Measurements from ENCODE around the gene EHMT1.

Gene EHMT1

GRCh38 chr9:137683262-137683864, 64.6 kb downstream of the EHMT1 start:
- TF ChIP-seq TAF1 (IDR thresholded peaks at IDR 0.05; ENCODE audit: borderline replicate concordance, insufficient read depth, low read length) = no peak

- no peak for TF ChIP-seq FOXP2 (optimal IDR thresholded peaks at IDR 0.05; ENCODE audit: borderline replicate concordance, extremely low read depth, extremely low read length, insufficient read depth)
- TF ChIP-seq POLR2AphosphoS5 (IDR thresholded peaks at IDR 0.05; ENCODE audit: low read depth, low read length) = no peak
- TF ChIP-seq REST (IDR thresholded peaks at IDR 0.05; ENCODE audit: insufficient read depth in 1 of 2, low read depth in 2 of 2, low read length in 2 of 2) = no peak
- TF ChIP-seq SIN3A (IDR thresholded peaks at IDR 0.05; ENCODE audit: borderline replicate concordance, insufficient read depth, low read length) = no peak
- TF ChIP-seq TAF1 (IDR thresholded peaks at IDR 0.05; ENCODE audit: borderline replicate concordance, insufficient read depth, low read length) = no peak
Measured at GRCh38 chr9:137685035-137685740, 66.4 kb downstream of the EHMT1 start.

GRCh38 chr9:137685741-137686420, 67.1 kb downstream of the EHMT1 start:
- no peak for TF ChIP-seq TAF1 (IDR thresholded peaks at IDR 0.05; ENCODE audit: borderline replicate concordance, insufficient read depth, low read length)
- TF ChIP-seq REST (IDR thresholded peaks at IDR 0.05; ENCODE audit: insufficient read depth in 1 of 2, low read depth in 2 of 2, low read length in 2 of 2) = no peak
- no peak for TF ChIP-seq POLR2AphosphoS5 (IDR thresholded peaks at IDR 0.05; ENCODE audit: low read depth, low read length)
- TF ChIP-seq FOXP2 (optimal IDR thresholded peaks at IDR 0.05; ENCODE audit: borderline replicate concordance, extremely low read depth, extremely low read length, insufficient read depth) = no peak
- TF ChIP-seq SIN3A (IDR thresholded peaks at IDR 0.05; ENCODE audit: borderline replicate concordance, insufficient read depth, low read length) = no peak

GRCh38 chr9:137688261-137688660, 69.5 kb downstream of the EHMT1 start:
- TF ChIP-seq FOXP2 (optimal IDR thresholded peaks at IDR 0.05; ENCODE audit: borderline replicate concordance, extremely low read depth, extremely low read length, insufficient read depth) = no peak
- TF ChIP-seq POLR2AphosphoS5 (IDR thresholded peaks at IDR 0.05; ENCODE audit: low read depth, low read length) = no peak
- no peak for TF ChIP-seq SIN3A (IDR thresholded peaks at IDR 0.05; ENCODE audit: borderline replicate concordance, insufficient read depth, low read length)
- no peak for TF ChIP-seq REST (IDR thresholded peaks at IDR 0.05; ENCODE audit: insufficient read depth in 1 of 2, low read depth in 2 of 2, low read length in 2 of 2)
- no peak for TF ChIP-seq TAF1 (IDR thresholded peaks at IDR 0.05; ENCODE audit: borderline replicate concordance, insufficient read depth, low read length)

- TF ChIP-seq POLR2AphosphoS5 (IDR thresholded peaks at IDR 0.05; ENCODE audit: low read depth, low read length) = no peak
- TF ChIP-seq TAF1 (IDR thresholded peaks at IDR 0.05; ENCODE audit: borderline replicate concordance, insufficient read depth, low read length) = no peak
- TF ChIP-seq FOXP2 (optimal IDR thresholded peaks at IDR 0.05; ENCODE audit: borderline replicate concordance, extremely low read depth, extremely low read length, insufficient read depth) = no peak
- TF ChIP-seq REST (IDR thresholded peaks at IDR 0.05; ENCODE audit: insufficient read depth in 1 of 2, low read depth in 2 of 2, low read length in 2 of 2) = no peak
- TF ChIP-seq SIN3A (IDR thresholded peaks at IDR 0.05; ENCODE audit: borderline replicate concordance, insufficient read depth, low read length) = no peak
Measured at GRCh38 chr9:137688725-137689124, 69.9 kb downstream of the EHMT1 start.
